GM21786 (cell line): ENCODE measurements around the gene CSMD2.

Experiments
- ATAC-seq: cut with Tn5 transposase; IDR thresholded peaks from one replicate; pipeline ENCODE4 v1.9.1; 2021; ENCODE audit not compliant: unreplicated experiment

Gene CSMD2

DNA sequence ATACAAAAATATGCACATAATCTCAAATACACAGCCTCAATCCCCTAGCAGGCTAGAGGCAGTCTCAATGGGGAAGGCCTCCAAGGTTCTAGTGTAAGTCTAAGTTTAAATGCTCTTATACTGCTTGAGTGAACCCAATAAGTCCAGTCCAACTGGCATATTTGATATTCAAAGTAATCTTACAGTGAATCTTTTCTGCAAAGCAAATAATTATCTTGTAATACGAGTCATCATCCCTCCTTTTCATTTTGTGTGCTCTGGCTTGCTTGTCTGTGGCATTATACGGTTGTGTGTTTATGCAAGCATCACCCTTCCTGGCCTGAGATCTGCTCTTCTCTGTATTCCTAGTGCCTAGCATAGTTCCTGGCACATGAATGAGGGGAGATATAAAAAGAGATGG is 468.1 kb downstream of the CSMD2 start:
- no peak for ATAC-seq

DNA sequence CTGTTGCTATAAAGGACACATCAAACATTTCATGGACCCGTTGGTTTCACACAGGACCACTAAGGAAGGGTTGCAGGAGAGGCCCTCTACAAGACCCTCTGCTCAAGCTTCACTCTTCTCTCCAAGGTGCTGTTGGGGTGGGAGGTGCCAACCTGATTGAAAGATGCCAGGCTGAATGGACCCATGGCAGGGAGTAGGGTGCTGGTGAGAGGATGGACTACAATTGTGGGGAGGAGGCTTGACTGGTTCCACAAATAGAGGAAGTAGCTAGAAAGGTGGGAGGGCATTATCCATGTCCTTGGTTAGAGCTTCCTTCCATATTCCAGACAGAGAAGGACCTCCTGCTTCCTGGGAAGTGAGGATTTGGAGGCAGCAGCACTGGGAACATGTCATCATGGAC is 468.7 kb downstream of the CSMD2 start:
- no peak for ATAC-seq

DNA sequence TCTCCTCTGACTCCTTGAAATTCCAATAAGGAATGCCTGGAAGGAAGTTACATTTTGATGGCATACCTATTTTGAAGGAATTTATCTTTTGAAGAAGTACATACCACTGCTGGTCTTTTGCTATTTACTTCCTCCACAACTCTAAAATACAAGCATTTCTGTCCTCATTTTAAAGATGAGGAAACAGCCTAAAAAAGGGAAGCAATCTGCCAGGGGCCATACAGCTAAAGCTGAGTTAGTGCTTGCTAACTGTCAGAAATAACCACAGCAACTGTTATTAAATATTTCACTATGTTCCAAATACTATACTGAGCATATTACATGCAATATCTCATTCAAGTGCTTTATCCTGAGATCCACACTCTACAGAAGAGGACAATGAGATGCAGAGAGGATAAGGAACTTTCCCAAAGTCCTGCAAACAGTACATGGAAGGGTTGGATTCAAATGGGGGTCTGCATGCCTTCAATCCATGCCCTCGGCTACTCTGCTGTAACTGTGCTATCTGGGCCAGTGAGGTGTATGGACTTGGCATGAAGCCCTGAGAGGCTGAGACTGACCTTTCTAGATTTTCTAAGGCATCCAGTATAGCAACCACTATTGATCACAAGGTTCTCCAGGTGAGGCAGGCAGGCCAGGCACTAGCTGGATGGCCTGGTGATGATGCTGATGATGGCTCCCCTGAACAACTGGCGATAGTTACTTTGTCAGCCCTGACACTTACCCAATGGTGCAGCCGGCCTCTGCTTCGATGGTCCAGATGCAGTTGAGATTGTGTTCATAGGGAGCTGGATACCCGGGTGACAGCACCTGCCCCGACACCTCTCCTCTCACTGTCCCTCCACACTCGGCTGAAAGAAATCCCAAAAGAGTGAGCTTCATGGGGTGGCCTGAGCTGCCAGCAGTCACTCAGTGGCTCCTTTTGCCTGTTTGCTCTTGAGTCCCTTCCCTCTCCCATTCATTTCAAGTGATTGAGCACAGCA is 472.5 kb downstream of the CSMD2 start:
- ATAC-seq, result no peak

- ATAC-seq, result no peak
Observed at GRCh38 chr1:33687000-33687399, 478.0 kb downstream of the CSMD2 start.

GRCh38 chr1:33686551-33686950 is 478.5 kb downstream of the CSMD2 start:
- ATAC-seq, result no peak

DNA sequence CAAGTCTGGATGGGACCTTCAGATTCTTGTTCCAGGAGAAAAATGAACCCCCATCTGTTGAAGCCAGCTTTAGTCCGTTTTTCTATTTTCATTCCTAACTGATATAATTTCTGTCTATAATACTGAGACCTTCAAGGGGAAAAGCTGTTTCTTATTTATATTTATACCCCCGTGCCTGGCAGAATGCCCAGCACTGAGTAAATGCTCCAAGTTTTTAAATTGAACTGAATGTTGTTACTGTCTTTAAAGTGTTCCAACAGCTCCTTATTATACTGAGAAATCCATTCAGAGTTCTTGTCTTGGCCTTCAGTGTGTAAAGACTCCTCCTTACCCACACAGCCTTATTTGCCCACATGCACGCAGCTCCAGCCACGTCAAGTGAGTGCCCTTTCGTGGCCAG is 479.8 kb downstream of the CSMD2 start:
- ATAC-seq, result no peak

GRCh38 chr1:33684396-33685179 is 480.4 kb downstream of the CSMD2 start:
- no peak for ATAC-seq

GRCh38 chr1:33683913-33684312 is 481.1 kb downstream of the CSMD2 start:
- ATAC-seq, result no peak

DNA sequence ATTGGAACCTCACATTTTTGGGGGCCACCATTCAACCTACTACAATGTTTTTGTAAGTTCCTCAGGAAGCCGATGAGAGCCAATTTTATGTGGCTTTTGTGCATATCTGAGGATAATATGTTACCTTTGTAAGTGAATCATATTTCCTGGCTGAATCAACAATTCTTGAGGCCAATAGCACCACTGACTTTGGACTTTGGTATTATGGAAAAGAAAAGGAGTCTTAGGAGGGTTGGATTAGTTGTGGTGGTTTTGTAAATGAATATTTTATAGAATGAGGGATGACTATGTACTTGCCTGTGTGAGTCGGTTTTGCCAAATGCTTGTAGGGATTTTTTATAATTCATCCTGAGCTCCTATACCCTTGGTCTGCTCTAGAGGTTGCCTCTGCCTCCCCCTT is 482.7 kb downstream of the CSMD2 start:
- ATAC-seq, result no peak

DNA sequence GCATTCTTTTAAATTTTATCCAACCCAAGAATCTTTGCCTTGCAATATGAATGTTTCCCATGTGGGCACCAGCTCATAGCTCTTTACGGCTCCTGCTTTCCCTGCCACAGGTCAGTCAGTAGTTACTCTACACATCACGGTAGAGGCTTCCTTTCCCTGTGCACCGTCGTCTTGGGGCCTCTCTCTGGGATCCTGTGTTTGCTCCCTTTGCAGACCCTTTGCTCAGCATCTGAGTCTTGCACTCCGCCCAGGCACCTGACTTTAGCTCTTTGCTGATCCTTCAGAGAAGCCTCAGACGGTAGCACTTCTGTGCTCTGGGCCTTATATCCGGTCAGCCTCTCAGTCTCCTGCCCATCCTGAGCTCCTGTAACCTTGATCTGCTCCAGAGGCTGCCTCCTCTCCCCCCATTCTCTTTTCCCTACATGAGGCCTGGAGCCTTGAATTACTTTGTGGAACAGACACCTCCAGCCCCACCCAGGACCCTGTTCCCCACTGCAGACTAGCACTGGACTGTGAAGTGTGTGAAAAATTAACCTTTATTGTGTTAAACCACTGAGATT is 484.7 kb downstream of the CSMD2 start:
- ATAC-seq, result no peak

- no peak for ATAC-seq
Observed at GRCh38 chr1:33670567-33670966, 494.5 kb downstream of the CSMD2 start.

DNA sequence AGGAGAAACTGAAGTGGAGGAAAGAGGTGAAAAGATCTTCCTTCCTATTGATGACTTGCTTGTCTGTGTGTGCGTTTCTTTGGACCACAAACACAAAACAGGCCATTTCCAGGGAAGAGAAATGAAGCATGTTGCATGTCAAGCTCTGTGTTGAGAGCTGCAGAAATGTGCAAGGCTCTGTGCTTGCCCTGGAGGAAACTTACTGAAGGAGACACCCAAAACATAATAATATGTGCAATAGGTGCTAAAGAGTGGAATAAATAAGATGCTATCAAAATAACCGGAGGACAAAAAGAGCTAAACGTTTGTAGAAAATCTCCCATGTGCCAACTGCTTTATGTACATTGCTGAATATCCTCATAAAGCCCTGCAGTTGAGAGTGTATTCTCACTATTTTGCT is 496.3 kb downstream of the CSMD2 start:
- no peak for ATAC-seq

- no peak for ATAC-seq
Observed at GRCh38 chr1:33667386-33668282, 497.4 kb downstream of the CSMD2 start.

DNA sequence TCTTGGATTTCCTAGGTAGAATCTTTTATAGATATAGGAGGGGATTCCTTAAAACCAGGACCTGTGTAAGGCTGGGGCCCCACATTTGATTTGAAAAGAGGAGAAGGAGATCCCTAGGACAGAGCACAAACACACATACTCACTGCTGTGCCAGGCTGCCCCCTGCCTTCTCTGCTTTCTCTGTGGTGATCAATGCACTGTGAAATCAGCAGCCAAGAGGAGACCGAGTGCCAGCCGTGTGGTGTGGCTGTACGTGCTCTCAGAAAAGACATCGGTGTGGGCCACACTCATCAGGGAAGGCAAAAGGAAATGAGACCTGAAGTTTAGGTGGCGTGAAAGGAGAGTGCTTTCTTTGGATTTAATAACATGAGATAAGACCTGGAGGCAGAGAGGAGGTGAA is 498.4 kb downstream of the CSMD2 start:
- no peak for ATAC-seq

DNA sequence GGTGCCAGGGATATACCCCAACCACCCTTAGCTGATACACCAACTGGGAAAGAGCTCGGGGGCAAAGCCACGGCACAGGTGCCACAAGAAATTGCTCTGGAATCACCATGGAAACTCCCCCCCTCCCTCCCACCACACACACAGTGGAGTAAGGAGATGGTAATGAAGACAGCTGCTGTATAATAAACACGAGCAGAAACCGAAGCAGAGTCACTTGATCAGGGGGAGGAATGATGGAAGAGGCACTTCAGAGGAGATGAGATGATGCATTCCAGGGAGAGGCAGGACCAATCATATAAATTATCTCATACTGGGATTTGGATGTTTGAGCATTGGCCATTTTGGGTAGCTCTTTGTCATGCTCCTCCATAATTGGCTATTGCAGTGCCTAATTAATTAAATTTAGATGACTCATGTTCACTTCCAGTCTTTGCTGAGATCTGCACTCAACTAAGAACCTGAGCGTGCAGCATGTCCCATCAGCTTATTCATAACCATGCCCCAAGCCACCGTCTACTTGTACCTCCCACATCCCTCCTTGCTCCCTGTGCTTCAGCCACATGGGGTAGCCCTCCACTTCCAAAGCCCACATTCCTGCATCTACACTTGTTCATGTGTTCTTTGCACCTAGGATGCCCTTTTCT is 503.1 kb downstream of the CSMD2 start:
- no peak for ATAC-seq

- no peak for ATAC-seq
Observed at GRCh38 chr1:33660956-33661355, 504.1 kb downstream of the CSMD2 start.

- no peak for ATAC-seq
Observed at GRCh38 chr1:33660244-33660643, 504.8 kb downstream of the CSMD2 start.

DNA sequence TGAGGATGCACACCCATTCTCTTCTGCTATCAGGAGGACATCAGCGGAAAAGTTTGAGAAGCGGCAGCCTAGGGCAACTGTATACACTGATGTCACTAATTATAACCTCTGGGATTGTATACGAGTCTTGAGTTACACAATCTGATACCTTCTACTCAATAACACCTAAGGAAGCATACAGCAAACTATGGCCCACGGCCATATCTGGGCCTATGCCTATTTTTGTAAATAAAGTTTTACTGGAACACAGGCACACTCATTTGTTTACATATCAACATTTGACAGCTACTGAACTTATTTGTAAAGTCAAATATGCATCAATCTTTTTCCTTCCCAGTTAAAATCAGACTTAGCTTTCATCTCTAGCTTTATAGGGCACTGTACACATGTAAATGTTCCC is 505.4 kb downstream of the CSMD2 start:
- no peak for ATAC-seq

- no peak for ATAC-seq
Observed at GRCh38 chr1:33657833-33658232, 507.2 kb downstream of the CSMD2 start.

DNA sequence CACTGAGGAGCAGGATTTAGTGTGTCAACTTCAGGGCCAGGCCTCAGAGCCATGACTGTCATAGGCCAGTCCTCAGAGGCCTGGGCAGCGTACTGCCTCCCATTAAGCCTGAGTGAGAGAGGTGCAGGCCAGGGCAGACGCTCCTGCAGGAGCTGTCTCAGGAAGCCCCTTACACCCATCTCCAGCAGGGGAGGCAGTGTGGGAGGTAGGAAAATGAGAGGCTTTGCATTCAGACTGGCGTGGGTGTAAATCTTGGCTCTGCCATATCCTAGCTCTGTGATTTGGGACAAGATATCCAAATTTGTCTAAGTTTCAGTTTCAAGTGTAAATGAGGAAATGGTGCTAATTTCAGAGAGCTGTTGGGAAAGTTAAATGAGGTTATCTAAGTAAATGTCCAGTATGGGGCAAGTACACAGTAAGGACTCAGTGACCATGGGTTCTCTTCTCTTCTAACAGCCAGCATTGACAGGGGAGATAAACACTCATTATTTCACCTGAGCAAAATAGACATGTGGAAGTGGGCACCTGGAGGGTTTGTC is 508.5 kb downstream of the CSMD2 start:
- no peak for ATAC-seq
